ENCODE results near the gene ADD3.
A peak's percentile ranks its signal among the peaks of the same experiment; 100 is the strongest.

Gene ADD3

DNA sequence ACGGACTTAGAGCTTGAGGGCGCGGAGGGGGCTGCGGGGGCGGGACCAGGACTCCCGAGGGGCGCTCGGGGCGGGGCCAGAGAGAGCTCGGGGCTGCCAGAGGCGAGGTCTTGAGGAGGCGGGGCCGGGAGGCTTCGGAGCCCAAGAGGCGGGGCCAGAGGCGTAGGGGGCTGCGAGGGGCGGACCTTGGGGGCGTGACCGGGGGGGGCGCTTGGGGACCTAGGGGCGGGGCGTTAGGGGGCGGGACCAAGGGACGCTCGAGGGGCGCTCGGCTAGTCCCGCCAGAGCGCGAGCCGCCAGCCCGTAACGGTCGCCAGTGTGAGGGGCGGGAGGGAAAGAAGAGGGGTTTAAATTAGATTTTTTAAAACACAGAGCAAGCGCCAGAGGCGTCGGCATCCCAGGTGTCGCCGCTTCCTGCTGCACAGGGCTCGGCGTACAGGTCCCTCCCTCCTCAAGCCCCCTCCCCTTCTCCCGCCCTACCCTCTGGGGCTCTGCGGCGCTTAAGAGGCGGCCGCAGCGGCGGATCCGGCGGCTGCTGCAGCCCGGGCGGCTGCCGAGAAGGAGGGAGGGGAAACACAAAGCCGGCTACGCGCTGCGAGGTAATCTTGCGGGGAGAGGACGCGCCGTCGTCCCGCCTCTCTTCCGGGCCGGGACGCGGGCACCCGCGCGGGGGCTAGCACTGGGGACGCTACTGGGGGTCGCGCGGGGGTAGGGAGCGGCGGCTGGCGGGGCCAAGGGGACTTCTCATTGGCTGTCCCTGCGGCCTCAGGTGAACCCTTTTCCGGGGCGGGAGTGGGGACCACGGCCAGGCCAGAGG lies at the start of gene ADD3:
ADD3 (plus strand) TSS at position 284 of the 817 bp plus-strand sequence. CDS start 92,670 bp downstream, outside the sequence.
- peak; percentile 89 for DNase-seq (ENCODE audit: extremely low read depth, insufficient read length)
- Histone ChIP-seq H3K27me3 (replicated peaks; ENCODE audit: control insufficient read depth, insufficient read depth, low read length) (no peaks in the 10 kb centered on the region), H3K4me3 (replicated peaks; ENCODE audit: low read depth, low read length) (peak within 1 kb of the TSS; percentile 87), H3K36me3 (ENCODE audit: control insufficient read depth, insufficient read depth, low read length) (no peaks in the 10 kb centered on the region)
- TF ChIP-seq CTCF (IDR thresholded peaks at IDR 0.05; ENCODE audit: insufficient read depth, low read length, poor library complexity, severe bottlenecking), result no peak

DNA sequence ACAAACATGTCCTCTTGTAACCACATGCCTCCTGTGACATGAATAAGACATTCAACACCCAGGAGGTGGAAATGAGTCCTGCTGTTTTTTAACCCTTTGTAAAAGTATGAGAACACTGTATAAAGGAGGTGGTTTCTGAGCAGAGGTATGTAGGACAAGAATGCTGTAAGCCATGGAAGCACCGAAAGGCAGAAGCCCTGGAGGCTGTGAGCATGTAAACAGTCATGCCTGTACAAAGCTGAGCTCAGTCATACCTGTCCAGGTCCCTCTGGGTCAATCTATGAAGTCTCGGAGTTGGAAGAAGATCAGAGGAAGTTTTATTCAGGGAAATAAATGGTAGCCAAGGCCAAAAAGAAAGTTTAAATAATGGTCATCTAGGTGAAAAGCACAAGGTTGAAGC lies 49.7 kb upstream of the ADD3 start:
- no peak for TF ChIP-seq CTCF (IDR thresholded peaks at IDR 0.05; ENCODE audit: insufficient read depth, low read length, poor library complexity, severe bottlenecking)
- H3K27me3 ChIP-seq (replicated peaks; ENCODE audit: control insufficient read depth, insufficient read depth, low read length), result no peaks in the 10 kb centered on the region
- no peak for DNase-seq (ENCODE audit: extremely low read depth, insufficient read length)
- no peak overlapping the region for H3K4me3 ChIP-seq (replicated peaks; ENCODE audit: low read depth, low read length)
- H3K36me3 ChIP-seq (ENCODE audit: control insufficient read depth, insufficient read depth, low read length), result no peaks in the 10 kb centered on the region

DNA sequence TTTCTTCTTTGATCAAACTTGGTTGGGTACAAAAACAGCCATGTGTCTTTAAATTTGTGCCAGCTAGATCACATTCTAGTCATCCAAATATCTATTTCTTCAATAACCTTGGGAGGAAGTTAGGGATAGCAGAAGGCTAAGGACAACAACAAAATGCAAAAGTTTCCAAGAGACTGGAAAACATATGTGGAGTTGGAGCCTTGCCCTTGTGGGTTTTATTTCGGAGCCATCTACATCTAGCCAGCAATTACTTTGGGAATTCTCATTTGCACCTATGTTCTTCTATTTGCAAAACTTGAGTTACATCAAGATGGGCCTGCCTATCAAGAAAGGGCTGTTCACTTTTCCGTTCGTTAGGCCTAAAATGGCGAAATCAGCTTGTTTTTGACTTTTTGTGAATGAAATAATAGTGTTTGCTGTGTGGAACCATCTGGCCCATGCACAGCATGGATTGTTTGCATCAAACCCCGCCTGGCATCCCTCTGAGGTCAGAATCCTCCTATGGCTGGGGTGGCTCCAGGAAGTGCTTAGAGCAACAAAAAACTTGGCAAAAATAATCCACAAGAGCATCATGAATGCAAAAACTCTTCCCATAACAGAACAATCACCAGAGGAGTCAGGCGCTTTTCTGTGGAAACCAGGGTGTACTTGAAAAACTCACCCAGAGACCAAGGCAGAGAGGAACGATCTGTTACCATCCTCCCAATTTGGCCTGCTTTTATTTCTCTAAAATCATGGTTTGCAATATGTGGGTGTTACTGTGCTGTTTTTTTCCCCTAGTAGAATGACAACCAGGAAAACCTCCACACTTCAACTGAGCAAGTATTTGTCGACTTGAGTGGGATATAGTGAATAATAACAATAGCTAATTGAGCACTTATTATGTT lies 48.3 kb upstream of the ADD3 start:
- Histone ChIP-seq H3K36me3 (ENCODE audit: control insufficient read depth, insufficient read depth, low read length) (no peaks in the 10 kb centered on the region), H3K27me3 (replicated peaks; ENCODE audit: control insufficient read depth, insufficient read depth, low read length) (no peaks in the 10 kb centered on the region), H3K4me3 (replicated peaks; ENCODE audit: low read depth, low read length) (no peak overlapping the region)
- TF ChIP-seq CTCF (IDR thresholded peaks at IDR 0.05; ENCODE audit: insufficient read depth, low read length, poor library complexity, severe bottlenecking), result no peak
- DNase-seq (ENCODE audit: extremely low read depth, insufficient read length), result no peak

GRCh38 chr10:109960682-109961081 lies 47.1 kb upstream of the ADD3 start:
- no peak for DNase-seq (ENCODE audit: extremely low read depth, insufficient read length)
- TF ChIP-seq CTCF (IDR thresholded peaks at IDR 0.05; ENCODE audit: insufficient read depth, low read length, poor library complexity, severe bottlenecking), result no peak
- no peak overlapping the region for H3K4me3 ChIP-seq (replicated peaks; ENCODE audit: low read depth, low read length)

DNA sequence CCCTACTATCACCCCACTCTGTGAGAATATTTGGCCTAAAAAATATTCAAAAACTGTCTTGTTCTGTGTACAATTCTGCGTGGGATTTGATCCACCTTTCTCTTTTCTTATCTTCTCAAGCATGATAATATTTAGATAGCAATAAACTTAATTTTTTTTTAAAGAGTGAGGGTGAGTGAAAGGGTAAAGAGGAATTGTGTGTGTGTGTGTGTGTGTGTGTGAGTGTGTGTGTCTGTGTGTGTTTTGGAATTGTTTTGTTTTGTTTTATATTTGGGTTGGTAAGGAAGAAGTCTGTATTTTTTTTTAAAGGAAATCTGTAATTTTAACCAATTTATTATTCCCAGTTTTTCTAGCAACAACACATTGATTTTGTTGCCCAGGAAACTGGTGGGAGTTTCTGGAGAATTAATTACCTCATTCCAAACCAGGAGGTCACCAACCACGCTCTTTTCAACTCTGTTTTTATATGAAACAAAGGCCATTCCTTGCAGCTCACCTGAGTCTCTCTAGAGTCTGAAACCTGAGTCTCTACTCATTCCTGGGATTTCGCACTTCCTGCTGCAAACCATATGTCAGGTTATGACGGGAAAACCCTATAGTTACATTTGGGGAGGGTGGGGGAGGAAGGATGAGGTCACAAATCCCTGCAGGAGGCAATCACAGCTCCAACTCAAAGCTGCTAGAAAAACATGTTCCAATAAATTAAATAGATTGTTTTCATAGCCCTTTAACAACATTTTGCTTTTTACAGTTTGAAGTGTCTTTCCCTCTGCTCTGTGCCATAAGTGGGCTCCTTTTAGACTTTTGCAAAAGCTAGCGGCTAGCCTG lies 46.4 kb upstream of the ADD3 start:
- H3K4me3 ChIP-seq (replicated peaks; ENCODE audit: low read depth, low read length), result no peak overlapping the region
- TF ChIP-seq CTCF (IDR thresholded peaks at IDR 0.05; ENCODE audit: insufficient read depth, low read length, poor library complexity, severe bottlenecking), result no peak
- no peak for DNase-seq (ENCODE audit: extremely low read depth, insufficient read length)

More at GRCh38 chr10:109960682-109961081, 47.1 kb upstream of the ADD3 start:
- H3K27me3 ChIP-seq (replicated peaks; ENCODE audit: control insufficient read depth, insufficient read depth, low read length), result no peaks in the 10 kb centered on the region
- H3K36me3 ChIP-seq (ENCODE audit: control insufficient read depth, insufficient read depth, low read length), result no peaks in the 10 kb centered on the region

More for the DNA sequence above, 46.4 kb upstream of the ADD3 start:
- no peaks in the 10 kb centered on the region for H3K27me3 ChIP-seq (replicated peaks; ENCODE audit: control insufficient read depth, insufficient read depth, low read length)
- H3K36me3 ChIP-seq (ENCODE audit: control insufficient read depth, insufficient read depth, low read length), result no peaks in the 10 kb centered on the region

All from GM06990 (cell line).